HepG2 (cell line): Measurements from ENCODE around the gene C5orf15.

Experiments
- ATF1 ChIP-seq: IDR thresholded peaks from 2 replicates; pipeline ENCODE4 v1.6.1; 2016; ENCODE audit warnings: mild to moderate bottlenecking, control low read depth
- ELF4 ChIP-seq: sonication (generic); formaldehyde crosslinking; IDR thresholded peaks from 2 replicates; pipeline ENCODE4 v1.5.0; 2020; ENCODE audit warnings: missing genetic modification reagents, mild to moderate bottlenecking, moderate library complexity, borderline replicate concordance
- JUND ChIP-seq: sonication (generic); formaldehyde crosslinking; IDR thresholded peaks from 2 replicates; pipeline ENCODE4 v1.8.0; 2022; ENCODE audit warnings: mild to moderate bottlenecking, missing genetic modification reagents
- SMAD1 ChIP-seq: sonication (generic); formaldehyde crosslinking; IDR thresholded peaks from 2 replicates; pipeline ENCODE4 v1.4.0; 2020; ENCODE audit warnings: missing genetic modification reagents, low read depth, mild to moderate bottlenecking, borderline replicate concordance
- SRF ChIP-seq: IDR thresholded peaks from 2 replicates; pipeline ENCODE4 v1.6.1; 2011; ENCODE audit warnings: mild to moderate bottlenecking, low read depth, low read length, moderate library complexity
- ZNF354B ChIP-seq: sonication (generic); formaldehyde crosslinking; IDR thresholded peaks from 2 replicates; pipeline ENCODE4 v1.8.0; 2022; ENCODE audit warnings: mild to moderate bottlenecking, missing genetic modification reagents
- ZNF83 ChIP-seq: sonication (generic); formaldehyde crosslinking; IDR thresholded peaks from 2 replicates; pipeline ENCODE4 v1.4.0; 2020; ENCODE audit warnings: missing genetic modification reagents, mild to moderate bottlenecking, borderline replicate concordance
- TF ChIP-seq, protein P1 (sequence below): sonication (generic); formaldehyde crosslinking; IDR thresholded peaks from 2 replicates; pipeline ENCODE4 v1.4.0; 2020; ENCODE audit warnings: missing genetic modification reagents, mild to moderate bottlenecking, borderline replicate concordance

DNA sequence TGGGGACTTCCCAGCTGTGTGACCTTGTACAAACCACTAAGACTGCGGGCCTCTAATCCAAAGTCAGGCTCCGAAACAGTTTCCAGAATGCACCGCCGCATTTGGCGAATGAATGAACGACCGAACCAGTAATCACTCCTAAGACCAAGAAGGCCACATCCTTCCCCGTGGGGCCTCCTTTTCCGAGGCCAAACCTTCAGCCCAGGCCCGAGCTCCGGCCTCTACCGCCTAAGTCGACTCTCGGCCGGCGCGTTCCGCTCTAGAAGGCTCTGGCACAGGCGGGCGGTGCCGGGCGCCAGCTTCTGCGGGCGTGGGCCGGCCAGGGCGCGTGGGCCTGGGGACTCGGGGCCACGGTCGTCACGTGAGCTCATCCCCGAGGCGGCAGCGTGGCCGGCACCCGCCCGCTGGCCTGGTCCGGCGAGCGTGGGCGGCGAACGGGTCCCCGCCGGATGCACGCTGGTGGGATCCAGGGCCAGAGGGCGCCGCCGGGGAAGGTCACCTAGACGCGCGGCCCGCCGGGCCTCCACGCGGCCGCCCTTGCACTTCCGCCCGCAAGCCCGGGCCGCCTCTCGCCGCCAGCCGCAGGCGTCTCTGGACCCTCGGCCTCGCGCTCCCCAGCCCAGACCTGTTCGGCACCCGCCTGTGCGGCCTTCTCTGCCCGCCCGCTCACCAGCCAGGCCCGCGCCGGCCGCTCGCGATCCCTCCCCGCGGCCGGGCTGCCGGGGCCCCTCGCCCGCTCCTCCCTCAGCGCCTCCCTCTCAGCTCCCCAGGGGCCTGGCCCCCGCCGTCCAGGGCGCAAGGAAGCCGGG is 35.6 kb upstream of the C5orf15 start:
- TF ChIP-seq ZNF83 (CRISPR knock-in tag) (no peak), SMAD1 (CRISPR knock-in tag) (no peak), ELF4 (no peak), SRF (no peak), ZNF354B (CRISPR knock-in tag) (no peak), ATF1 (CRISPR knock-in tag) (no peak), JUND (no peak)
- TF ChIP-seq, protein P1, sequence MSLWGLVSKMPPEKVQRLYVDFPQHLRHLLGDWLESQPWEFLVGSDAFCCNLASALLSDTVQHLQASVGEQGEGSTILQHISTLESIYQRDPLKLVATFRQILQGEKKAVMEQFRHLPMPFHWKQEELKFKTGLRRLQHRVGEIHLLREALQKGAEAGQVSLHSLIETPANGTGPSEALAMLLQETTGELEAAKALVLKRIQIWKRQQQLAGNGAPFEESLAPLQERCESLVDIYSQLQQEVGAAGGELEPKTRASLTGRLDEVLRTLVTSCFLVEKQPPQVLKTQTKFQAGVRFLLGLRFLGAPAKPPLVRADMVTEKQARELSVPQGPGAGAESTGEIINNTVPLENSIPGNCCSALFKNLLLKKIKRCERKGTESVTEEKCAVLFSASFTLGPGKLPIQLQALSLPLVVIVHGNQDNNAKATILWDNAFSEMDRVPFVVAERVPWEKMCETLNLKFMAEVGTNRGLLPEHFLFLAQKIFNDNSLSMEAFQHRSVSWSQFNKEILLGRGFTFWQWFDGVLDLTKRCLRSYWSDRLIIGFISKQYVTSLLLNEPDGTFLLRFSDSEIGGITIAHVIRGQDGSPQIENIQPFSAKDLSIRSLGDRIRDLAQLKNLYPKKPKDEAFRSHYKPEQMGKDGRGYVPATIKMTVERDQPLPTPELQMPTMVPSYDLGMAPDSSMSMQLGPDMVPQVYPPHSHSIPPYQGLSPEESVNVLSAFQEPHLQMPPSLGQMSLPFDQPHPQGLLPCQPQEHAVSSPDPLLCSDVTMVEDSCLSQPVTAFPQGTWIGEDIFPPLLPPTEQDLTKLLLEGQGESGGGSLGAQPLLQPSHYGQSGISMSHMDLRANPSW (CRISPR knock-in tag), result no peak
